HG03097 (cell line): ENCODE data around the gene CCDC169.

ENCODE experiments used
- ATAC-seq: cut with Tn5 transposase; IDR thresholded peaks from one replicate; pipeline ENCODE4 v1.9.1; 2021; ENCODE audit not compliant: unreplicated experiment, low FRiP score

Gene CCDC169

DNA sequence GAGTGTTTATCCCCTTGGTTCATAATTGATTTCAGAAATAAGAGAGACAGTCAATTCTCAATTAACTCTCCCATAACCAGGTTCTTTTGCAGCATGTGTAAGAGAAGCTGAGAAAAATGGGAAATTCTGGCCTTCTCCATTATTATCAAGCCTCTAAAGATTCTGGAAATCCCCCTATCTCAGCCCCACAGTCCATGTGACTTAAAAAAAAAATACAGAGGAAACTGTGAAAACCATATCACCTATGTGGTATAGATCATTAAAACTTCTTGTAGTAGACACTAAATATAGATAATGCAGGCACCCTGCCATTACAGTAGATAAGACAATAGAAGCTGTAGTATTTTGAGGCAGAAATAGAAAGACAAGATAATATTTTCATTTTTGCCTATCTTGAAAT is 48.9 kb downstream of the CCDC169 start:
- no peak for ATAC-seq

DNA sequence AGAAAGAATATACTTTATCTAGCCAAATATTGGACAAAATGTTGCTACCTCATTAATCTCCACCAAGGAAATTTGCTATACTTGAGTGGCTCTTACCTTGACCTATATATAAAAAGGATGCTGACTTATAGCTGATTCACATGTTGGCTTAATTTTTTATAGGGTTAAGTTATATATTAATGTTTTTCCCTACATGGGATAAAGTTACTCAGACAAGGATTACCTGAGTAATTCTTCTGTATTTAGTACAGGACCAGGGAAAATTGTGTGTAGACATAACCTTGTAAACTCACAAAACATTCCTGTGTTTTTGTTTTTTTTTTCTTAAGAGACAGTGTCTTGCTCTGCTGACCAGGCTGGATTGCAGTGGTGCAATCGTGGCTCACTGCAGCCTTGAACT is 52.6 kb downstream of the CCDC169 start:
- ATAC-seq = no peak

DNA sequence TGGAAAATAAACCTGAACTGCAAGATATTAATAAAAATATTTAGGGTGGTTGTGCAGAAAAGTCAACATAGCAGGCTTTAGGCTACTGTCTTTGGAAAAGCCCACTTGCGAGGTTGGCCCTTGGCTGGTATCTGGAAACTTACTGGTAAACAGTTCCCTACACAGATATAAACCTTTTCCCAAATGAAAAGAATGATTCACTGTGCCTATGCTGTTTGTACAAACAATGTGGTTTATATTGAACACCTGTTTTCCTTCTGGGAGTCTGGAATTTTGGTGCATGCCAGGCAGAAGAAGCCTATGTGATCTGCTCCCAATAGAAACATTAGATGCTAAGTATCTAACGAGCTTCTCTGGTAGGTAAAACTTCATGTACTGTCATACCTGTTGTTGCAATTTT is 53.5 kb downstream of the CCDC169 start:
- ATAC-seq = no peak

DNA sequence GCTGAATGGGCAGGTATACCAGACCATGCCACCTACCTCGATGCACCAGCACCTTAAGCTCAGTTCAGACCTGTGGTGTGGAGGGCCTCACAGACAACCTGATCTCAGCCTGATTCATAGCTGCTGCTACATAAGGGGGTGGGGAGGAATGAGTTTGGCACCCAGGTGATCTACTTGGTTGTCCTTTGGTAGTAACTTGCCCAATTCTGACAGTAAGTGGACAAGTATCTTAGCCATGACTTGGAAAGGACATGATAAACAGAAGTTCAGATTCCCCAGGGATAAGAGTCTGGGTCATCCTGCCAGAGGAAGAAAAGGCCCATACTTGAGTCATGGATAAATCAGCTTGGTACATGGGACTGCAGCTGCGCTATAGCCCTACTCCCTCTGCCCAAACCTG is 54.9 kb downstream of the CCDC169 start:
- ATAC-seq = no peak

DNA sequence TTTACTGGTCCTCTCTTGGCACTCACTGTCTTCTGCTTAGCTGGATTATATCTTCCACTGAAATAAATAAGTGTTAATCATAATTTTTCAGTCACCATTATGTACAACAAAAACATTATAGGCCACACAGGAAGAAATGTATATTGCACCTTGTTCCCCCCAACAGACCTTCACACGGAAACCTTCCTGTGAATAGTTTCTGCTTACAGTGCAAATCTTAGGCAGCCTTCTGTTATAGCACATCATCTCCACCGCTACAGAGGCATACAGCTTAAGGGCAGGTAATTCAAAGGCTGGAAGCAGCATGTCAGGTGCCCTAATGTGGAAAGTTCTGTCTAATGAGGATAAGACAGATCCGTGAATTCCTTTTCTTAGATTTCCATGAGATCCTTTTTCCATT is 66.4 kb downstream of the CCDC169 start:
- no peak for ATAC-seq

DNA sequence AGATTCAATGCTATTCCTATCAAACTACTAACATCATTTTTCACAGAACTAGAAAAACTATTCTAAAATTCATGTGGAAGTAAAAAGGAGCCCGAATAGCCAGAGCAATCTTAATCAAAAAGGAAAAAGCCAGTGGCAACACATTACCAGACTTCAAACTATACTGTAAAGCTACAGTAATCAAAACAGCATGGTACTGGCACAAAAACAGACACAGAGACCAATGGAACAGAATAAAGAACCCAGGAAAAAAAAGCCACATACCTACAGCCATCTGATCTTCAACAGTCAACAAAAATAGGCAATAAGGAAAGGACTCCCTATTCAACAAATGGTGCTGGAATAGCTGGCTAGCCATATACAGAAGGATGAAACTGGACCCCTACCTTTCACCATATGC is 72.9 kb downstream of the CCDC169 start:
- ATAC-seq = no peak

DNA sequence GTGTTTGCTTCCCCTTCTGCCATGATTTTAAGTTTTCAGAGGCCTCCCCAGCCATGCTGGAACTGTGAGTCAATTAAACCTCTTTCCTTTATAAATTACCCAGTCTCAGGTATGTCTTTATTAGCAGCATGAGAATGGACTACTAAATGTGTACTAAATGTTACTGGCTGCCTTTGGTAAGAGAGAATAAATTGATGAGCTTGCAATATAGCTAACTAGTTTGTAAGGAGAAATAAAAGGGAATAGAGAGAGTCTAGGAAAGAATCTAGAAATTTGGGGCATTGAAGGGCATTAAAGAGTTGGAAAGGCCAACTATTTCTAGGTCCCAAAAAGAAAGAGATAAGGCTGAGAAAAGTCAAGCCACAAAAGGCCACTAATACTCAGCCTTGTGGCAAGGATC is 77.7 kb downstream of the CCDC169 start:
- no peak for ATAC-seq

DNA sequence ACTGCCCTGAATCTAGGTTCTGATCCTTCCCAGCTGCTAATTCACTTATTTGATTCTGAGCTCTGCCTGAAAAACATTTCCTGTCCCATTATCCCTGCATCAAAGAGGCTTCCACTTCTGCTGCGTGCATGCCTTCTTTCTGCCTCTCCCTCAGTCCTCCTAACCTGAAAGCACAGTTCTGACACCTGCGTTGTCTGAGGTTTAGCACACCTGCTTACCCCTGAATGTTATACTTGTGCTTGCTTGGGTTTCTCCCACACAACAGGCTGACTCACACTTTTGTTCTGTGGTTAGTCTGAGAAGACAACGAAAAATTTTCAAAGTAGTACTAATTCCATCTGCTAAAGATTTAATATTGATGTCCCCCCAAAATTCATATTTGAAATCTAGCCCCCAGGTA is 80.2 kb downstream of the CCDC169 start:
- ATAC-seq = no peak

DNA sequence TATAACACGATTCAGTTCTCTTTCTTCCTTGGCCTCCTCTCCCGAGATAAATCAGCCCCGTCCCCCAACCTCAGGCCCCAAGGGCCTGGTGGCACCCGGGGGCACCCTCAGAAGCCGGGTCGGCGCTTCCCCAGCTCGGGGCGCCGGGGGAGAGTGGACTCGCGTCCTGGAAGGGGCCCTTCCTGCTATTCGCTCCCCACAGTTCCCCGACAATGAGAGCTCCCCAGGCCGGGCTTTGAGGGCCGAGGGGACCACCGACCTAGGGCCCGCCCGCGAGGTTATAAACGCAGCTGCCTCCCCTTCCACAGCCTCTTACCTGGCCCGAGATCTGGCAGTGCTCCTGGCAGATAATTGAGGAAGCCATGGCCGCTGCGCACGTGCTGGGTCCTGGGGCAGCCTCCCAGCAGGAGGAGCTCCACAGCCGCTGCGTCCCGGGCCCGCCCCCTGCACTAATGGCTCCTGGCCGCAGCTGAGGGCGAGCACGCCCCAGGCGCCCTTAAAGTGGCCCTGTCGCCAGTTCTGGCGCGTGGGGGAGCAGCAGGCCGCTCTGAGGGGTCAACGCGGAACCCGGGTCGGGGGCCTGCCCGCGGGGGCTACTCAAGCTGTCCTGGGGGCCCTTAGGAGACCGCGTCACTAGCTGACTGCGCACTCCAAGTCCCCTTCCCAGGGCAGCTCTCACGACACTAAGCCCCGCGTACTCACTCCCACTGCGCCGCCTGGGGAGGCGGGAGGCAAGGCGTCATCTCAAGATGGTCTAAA is 83.3 kb downstream of the CCDC169 start, which contains the start of gene SOHLH2:
Gene SOHLH2, minus strand, starts transcription at position 394 of the 759 bp plus-strand sequence. Its CDS starts 30 bp downstream, at position 364.
- no peak for ATAC-seq

DNA sequence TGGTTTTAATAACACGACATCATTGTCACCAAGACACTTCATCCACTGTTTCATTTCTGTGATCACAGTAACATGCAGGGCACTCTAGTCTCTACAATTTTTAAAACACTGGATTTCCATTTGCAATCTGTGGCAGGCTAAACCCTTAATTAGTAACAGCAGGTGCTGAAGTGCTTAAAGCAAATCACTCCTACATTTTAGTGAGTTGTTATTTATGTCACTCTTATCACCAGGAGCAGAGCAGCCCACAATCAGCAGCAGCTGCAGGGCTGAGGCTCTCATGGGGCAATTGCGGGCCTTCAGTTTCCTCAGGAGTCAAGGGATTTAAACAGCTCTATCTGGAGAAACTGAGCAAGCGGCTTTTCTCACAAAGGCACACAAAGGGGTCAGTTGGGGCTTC is 84.8 kb downstream of the CCDC169 start:
- no peak for ATAC-seq

DNA sequence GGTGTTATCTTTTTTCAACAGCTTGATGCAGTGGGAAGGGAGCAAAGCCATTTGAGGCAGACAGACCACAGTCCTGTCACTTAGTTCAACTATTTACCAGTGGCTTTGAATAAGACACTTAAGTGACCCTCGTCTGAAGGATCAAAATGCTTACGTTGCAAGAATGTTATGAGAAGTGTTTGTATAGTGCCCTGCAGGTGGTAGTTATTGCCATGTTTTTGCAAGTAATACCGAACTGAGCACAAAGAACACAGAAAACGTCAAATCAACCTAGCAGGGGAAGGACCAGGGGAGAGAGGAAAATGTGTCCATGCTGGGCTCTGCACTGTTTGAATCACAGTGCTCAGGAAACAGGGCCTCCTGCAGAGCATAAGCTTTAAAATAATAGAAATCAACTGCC is 86.0 kb downstream of the CCDC169 start:
- ATAC-seq = no peak

DNA sequence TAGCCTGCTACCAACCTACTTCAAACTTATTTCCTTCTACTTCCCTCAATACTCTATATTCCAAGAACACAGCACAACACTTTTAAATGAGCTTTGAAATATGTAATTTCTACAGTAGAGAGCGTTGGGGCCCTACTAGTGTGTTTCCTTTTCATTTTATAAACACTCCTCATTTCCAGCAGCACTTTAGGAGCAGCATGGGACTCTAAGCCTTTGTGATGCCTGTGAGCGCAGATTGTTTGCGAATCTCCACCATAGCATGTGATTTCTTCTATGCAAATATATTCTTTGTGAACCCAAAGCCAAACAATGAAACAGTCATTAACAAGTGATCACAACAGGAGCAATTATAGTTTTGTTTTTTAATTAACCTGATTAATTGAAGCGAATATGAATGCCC is 86.9 kb downstream of the CCDC169 start:
- no peak for ATAC-seq

DNA sequence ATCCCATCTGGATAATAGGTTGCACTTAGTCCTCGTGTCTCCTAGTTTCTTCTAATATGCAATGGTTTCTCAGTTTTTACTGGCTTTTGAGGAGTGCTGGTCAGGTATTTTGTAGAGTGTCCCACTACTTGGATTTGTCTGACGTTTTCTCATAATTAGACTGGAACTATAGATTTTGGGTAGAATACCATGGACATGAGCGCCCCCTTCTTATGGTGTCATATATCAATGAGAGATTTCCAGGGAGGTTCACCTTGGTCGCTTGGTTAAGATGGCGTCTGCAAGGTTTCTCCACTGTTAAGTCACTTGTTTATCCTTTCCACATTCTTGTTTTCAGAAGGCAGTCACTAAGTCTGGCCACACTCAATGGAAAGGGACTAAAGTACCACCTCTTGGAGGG is 89.9 kb downstream of the CCDC169 start:
- no peak for ATAC-seq

DNA sequence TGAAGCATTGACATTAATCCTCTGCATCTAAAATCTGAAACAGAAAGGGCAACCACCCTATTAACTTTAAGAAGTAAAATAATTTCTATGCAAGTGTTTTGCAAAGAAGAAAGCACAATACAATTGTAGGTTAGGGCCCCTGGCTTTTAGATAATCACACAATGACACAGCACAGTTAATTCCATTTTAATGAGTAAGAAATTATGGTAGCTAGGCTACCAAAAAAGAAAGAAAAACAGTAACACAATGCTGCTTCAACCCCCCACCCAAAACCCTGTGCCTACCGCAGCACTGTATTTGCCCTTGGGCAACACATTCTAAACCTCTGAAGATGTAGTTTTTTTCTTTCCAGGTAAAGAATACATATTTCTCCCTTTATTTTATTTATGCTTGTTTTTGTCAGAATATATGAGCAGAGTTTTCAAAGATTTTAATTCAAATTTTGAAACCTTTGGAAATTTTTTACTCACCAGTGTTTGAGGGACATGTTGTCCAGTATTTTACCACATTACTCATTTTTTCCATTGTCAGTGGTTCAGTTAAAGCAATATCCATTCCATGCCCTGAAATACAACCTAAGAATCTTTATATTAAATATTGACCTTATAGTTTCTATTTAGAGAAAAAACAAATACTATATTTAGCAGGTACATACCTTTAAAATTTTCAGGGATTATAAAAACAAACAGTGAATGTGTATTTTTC is 104.3 kb downstream of the CCDC169 start:
- ATAC-seq = no peak

DNA sequence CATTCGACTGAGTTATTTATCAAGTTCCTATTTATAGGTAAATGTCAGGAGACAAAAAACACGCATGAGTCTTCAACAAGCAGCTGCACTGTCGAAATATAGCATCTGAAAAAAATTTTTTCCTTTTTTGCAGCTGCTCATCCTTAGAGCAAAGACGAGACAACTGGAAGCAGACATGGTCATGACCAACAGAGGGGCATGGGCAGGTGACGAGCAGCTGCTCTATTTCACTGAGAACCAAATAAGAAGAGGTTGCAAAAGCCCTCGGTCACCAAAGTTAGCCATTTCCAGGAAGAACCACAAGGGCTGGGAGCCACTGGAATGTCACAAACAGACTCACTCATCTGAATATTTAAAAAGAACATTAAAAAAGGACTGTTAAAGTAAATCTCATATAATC is 105.4 kb downstream of the CCDC169 start:
- ATAC-seq = no peak

DNA sequence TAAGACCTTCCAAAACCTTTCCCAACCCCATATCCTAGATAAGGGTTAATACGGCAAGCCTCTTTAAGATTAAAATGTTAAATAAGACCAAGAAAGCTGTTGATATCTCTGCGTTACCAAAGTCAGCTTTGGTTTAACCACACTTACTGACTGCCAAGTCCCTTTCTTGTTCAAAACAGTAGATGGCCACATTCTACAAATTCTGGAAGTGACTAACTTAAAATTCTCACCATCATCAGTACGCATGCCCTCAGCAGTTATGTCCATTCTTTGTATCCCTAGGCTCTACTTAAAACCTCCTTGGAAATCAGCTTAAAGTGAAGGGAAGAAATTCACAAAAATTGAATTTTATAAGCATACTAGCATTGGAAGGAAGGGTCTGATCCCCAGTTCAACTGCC is 106.8 kb downstream of the CCDC169 start:
- no peak for ATAC-seq

DNA sequence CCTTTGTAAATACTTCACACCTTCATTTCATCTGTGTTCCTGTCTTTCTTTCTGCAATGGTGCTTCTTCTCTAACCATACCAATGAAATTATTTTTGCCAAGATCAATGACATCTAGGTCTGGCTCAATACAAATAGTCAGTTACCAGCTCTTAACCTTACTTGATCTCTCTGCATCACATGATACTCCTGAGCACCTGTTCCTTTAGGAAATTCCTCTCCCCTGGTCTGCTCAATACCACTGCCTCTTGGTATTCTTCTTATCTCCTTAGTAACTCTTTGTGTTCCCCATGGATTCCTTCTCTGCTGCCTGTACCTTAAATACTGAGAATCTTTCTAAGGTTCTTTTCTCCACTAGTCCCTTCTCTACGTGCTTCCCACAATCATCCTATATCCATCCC is 109.2 kb downstream of the CCDC169 start:
- no peak for ATAC-seq

DNA sequence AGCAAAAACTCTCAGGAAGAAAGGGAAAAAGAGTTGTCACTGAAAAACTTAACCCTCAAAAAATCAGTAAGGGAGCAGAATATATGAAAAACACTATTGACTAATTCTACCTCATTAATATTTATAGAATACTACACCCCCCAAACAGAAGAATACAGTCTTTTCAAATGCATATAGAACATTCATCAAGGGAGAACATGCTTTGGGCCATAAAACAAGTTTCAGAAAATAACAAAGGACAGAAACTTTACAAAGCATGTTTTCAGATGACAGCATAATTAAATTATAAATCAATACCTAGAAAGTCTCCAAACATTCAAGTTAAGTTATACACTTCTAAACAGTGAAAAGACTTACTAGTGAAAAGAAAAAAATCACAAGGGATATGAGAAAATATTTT is 113.7 kb downstream of the CCDC169 start:
- ATAC-seq = no peak
